Activated CD4-positive, alpha-beta memory T cell treated with anti-CD3 and anti-CD28 coated beads, Interleukin-2, amount 10 ng/mL, durations not matched to agents 7 days and 5 days (primary cell): ENCODE results near the gene NETO2. TPM values are rescaled to one million over a fixed set of nuclear protein-coding genes. Genes with fewer than 3 reads are reported as not detected.
"Not testable (repeated sequence)": the region's sequence is repeated elsewhere in the genome, so short reads cannot be mapped to it uniquely, and the experiment has no call there.

Source experiments
- CTCF ChIA-PET: fragments of 350-600 bp; sonication (Branson Sonifier 250); formaldehyde crosslinking; loops from one replicate; lab custom pipeline; 2021; ENCODE audit warnings: antibody characterized with exemption, inconsistent platforms; lab: Charles Lee
- POLR2A ChIA-PET: fragments of 350-600 bp; sonication (Branson Sonifier 250); formaldehyde crosslinking; loops from one replicate; lab custom pipeline; 2021; ENCODE audit warnings: antibody characterized with exemption; lab: Charles Lee
- DNase-seq: peaks from one replicate; pipeline ENCODE4 v3.0.0-alpha.2; 2020
- H3K27ac Mint-ChIP-seq: one replicate; pipeline ENCODE4 v1.8.0; 2021; ENCODE audit warnings: mild to moderate bottlenecking, mixed read lengths
- H3K27me3 Mint-ChIP-seq: one replicate; pipeline ENCODE4 v1.8.0; 2021; ENCODE audit warnings: mixed read lengths
- H3K36me3 Mint-ChIP-seq: one replicate; pipeline ENCODE4 v1.8.0; 2021; ENCODE audit warnings: low read depth, mixed read lengths
- H3K4me1 Mint-ChIP-seq: one replicate; pipeline ENCODE4 v1.8.0; 2021; ENCODE audit warnings: mixed read lengths
- H3K4me3 Mint-ChIP-seq: one replicate; pipeline ENCODE4 v1.8.0; 2021; ENCODE audit warnings: mild to moderate bottlenecking, mixed read lengths
- H3K9me3 Mint-ChIP-seq: one replicate; pipeline ENCODE4 v1.8.0; 2021; ENCODE audit warnings: mixed read lengths
- total RNA-seq, 2 experiments: library from RNA; stranded (reverse); gene quantifications; one replicate each; pipeline ENCODE4 v1.2.3, GENCODE V29; 2021

NETO2 gene, protein sequence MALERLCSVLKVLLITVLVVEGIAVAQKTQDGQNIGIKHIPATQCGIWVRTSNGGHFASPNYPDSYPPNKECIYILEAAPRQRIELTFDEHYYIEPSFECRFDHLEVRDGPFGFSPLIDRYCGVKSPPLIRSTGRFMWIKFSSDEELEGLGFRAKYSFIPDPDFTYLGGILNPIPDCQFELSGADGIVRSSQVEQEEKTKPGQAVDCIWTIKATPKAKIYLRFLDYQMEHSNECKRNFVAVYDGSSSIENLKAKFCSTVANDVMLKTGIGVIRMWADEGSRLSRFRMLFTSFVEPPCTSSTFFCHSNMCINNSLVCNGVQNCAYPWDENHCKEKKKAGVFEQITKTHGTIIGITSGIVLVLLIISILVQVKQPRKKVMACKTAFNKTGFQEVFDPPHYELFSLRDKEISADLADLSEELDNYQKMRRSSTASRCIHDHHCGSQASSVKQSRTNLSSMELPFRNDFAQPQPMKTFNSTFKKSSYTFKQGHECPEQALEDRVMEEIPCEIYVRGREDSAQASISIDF
- total RNA-seq = 10 to 100 TPM; 10.4 to 13.5 TPM

DNA sequence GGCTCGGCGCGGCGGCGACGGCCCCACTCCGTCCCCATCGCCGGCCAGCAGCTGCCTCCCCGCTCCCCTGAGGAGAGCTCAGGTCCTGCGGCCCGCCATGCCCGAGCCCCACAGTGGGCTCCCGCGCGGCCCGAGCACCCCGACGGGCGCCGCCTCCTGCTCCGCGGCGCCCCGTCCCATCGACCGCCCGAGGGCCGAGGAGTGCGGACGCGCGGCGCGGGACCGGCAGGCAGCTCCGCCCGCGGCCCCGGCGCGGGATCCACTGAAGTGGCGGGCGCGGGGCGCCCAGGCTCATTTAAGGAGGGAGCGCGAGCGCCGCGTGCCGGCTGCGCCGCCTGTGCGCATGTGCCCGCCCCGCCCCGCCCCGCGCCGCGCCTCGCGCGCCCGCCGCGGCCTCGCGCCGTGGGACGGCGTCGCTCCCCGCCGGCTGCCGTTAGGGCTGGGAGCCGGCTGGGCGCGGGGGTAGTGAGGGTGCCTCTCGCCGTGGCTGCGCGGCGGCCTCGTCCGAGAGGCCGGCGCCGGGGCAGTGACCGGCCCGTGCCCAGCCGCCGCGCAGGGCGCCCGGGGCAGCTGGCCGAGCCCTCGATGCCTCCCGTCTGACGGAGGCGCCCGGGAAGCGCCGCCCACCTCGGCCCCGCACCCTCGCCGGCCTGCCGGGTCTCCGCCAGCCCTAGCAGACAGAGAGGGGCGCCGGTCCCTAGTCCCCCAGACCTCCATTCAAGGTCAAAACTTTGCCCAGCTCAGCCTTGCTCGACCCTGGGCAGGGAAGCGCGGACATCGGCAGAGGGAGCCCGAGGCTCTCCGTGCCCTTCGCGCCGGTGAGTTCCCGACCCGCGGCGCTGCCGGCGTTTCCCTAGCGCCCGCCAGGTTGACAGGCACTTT is at the start of gene NETO2:
Gene NETO2, minus strand, starts transcription at position 269 of the 882 bp plus-strand sequence. CDS start 333 bp downstream, outside the sequence.
- no peaks in the 10 kb centered on the region for H3K36me3 Mint-ChIP-seq
- peak; percentile 74 for DNase-seq
- H3K27ac Mint-ChIP-seq = peak within 1 kb of the TSS; percentile 48
- peak within 1 kb of the TSS; percentile 81 for H3K4me3 Mint-ChIP-seq
- H3K9me3 Mint-ChIP-seq = no peaks in the 10 kb centered on the region
- ChIA-PET POLR2A (interaction anchor here (0.7 to 3.5 kb wide), 13 partner anchors 13 to 1100 kb away, joined by 3 to 29 read pairs (median 4); partner anchors contain the start of genes DNAJA2, ITFG1, LONP2 and PHKB), CTCF (interaction anchor here (0.6 to 5.3 kb wide), 23 partner anchors 12 to 1022 kb away, joined by 3 to 65 read pairs (median 4); partner anchors contain the start of genes DNAJA2, ITFG1 and PHKB)
- peaks cover 17% of the 10 kb centered on the region for H3K27me3 Mint-ChIP-seq
- H3K4me1 Mint-ChIP-seq = peaks cover 37% of the 10 kb centered on the region

DNA sequence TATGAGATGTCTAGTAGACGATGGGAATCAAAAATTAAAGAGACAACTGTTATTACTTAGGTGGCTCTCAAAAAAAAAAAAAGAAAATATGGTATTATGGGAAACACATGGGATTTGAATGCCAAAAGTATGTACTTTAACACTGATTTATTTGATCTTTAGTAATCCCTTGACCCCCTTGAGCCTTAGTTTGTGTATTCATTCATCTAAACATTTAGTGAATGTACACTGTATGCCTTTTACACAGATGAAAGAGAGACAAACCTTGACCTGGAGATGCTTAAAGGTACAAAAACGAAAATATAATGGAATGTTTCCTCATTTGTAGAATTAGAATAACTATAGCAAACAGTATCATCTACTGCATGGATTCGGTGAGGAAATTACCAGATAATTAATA is 38.6 kb upstream of the NETO2 start:
- POLR2A ChIA-PET = no interaction called here

DNA sequence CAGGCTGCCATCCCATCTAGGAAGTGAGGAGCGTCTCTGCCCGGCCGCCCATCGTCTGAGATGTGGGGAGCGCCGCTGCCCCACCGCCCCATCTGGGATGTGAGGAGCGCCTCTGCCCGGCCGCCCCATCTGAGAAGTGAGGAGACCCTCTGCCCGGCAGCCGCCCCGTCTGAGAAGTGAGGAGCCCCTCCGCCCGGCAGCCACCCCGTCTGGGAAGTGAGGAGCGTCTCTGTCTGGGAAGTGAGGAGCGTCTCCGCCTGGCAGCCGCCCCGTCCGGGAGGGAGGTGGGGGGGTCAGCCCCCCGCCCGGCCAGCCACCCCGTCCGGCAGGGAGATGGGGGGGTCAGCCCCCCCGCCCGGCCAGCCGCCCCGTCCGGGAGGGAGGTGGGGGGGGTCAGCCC is 37.3 kb upstream of the NETO2 start:
- not testable (repeated sequence) for H3K27ac Mint-ChIP-seq

More for the DNA sequence above, 38.6 kb upstream of the NETO2 start:
- no peaks in the 10 kb centered on the region for H3K27me3 Mint-ChIP-seq
- H3K27ac Mint-ChIP-seq = no peak overlapping the region
- H3K36me3 Mint-ChIP-seq = no peaks in the 10 kb centered on the region
- CTCF ChIA-PET = no interaction called here
- no peaks in the 10 kb centered on the region for H3K4me1 Mint-ChIP-seq
- peaks cover 7% of the 10 kb centered on the region for H3K9me3 Mint-ChIP-seq
- no peak for DNase-seq
- no peak overlapping the region for H3K4me3 Mint-ChIP-seq

DNA sequence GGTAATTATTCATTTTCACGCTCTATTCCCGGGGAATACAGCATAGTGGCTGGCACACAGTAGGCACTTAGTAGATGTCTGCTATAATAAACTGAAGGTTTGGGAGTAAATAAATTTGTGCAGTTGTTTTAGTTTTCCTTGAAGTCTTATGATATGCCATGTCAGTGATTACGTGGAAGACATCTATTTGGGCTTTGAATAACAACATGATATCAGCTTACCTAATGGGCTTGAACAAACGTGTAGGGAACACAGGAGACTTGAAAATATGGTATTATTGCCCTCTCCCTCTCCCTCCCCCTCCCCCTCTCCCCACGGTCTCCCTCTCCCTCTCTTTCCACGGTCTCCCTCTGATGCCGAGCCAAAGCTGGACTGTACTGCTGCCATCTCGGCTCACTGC is 36.3 kb upstream of the NETO2 start:
- H3K4me3 Mint-ChIP-seq = no peak overlapping the region
- ChIA-PET CTCF (no interaction called here), POLR2A (no interaction called here)
- peaks cover 7% of the 10 kb centered on the region for H3K9me3 Mint-ChIP-seq
- no peak overlapping the region for H3K27ac Mint-ChIP-seq
- H3K27me3 Mint-ChIP-seq = no peaks in the 10 kb centered on the region
- H3K4me1 Mint-ChIP-seq = no peaks in the 10 kb centered on the region
- no peaks in the 10 kb centered on the region for H3K36me3 Mint-ChIP-seq
- DNase-seq = no peak

More for the DNA sequence above, 37.3 kb upstream of the NETO2 start:
- CTCF ChIA-PET, H3K4me3 Mint-ChIP-seq, POLR2A ChIA-PET, H3K9me3 Mint-ChIP-seq, H3K4me1 Mint-ChIP-seq, DNase-seq, H3K36me3 Mint-ChIP-seq, H3K27me3 Mint-ChIP-seq: not testable (repeated sequence)

DNA sequence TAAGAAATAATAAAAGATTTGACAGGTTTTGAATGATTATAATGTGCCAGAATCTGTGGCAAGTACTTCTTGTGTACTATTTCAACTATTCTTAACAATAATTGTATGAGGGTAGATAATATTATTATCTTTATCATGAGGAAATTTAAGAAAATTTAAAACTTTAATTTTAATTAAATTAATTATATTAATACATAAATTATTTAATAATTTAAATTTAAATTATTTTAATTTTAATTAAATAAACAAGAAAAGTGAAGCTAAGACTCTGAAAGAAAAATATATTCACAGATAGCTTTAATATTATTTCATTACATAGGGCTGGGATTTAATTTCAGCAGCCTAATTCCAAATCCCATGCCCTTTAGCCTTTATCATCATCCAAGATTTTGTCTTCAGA is 31.4 kb upstream of the NETO2 start:
- H3K4me3 Mint-ChIP-seq = no peak overlapping the region
- ChIA-PET CTCF (no interaction called here), POLR2A (no interaction called here)
- peaks cover 3% of the 10 kb centered on the region for H3K36me3 Mint-ChIP-seq
- no peak for DNase-seq
- peaks cover 4% of the 10 kb centered on the region for H3K9me3 Mint-ChIP-seq
- no peaks in the 10 kb centered on the region for H3K4me1 Mint-ChIP-seq
- H3K27ac Mint-ChIP-seq = no peak overlapping the region
- H3K27me3 Mint-ChIP-seq = no peaks in the 10 kb centered on the region

DNA sequence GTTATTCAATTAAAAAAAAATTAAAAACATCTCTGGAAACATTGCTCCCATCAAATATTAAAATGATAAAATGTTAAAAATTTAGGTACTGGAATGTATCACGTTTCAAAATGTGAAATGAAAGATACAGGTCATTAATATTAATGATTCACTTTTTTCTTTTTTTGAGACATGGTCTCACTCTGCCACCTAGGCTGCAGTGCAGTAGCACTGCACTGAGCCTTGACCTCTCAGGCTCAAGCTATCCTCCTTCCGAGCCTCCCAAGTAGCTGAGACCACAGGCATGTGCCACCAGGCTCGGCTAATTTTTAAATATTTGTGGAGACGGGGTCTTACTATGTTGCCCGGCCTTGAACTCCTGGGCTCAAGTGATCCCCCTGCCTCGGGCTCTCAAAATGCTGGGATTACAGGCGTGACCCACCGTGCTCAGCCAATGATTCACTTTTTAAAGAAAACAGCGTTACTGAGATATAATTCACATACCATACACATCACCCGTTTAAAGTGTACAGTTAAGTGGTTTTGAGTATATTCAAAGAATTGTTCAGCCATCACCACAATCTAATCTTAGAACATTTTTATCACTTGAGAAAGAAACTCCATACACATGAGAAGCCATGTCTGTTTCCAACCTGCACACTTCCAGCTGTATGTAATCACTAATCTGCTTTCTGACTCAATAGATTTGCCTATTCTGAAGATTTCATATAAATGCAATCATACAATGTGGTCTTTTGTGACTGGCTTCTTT is 19.1 kb upstream of the NETO2 start:
- Mint-ChIP-seq H3K9me3 (no peaks in the 10 kb centered on the region), H3K36me3 (no peaks in the 10 kb centered on the region), H3K4me1 (no peaks in the 10 kb centered on the region), H3K27me3 (no peaks in the 10 kb centered on the region), H3K4me3 (no peak overlapping the region), H3K27ac (no peak overlapping the region)
- POLR2A ChIA-PET = interaction anchor here (1.0 kb wide), 1 partner anchor 19 kb away, joined by 3 read pairs; the partner anchor contains the start of gene NETO2
- CTCF ChIA-PET = interaction anchor here (0.8 to 1.6 kb wide), 3 partner anchors 18 to 950 kb away, joined by 3 to 6 read pairs (median 3); no protein-coding TSS in a partner anchor
- no peak for DNase-seq

DNA sequence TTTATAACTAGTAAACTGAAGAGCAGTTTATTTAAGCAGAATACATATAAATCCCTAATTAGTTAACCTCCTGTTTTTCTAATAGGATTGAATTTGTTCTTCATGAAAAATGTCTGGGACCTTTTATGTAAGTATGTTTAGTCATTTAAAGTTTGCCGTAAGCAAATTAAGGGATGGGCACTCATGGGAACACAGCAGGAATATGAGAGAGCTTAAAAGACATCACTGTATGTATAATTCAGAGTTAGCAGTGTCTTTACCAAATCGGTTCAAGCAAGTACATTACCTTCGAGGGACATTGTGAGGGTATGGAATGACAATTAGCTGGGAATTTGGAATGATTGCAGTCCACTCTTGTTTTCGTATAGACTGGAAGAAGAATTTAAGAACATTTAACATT is 17.7 kb upstream of the NETO2 start:
- CTCF ChIA-PET = interaction anchor here (0.7 to 1.6 kb wide), 3 partner anchors 16 to 1003 kb away, joined by 3 to 6 read pairs (median 4); no protein-coding TSS in a partner anchor

DNA sequence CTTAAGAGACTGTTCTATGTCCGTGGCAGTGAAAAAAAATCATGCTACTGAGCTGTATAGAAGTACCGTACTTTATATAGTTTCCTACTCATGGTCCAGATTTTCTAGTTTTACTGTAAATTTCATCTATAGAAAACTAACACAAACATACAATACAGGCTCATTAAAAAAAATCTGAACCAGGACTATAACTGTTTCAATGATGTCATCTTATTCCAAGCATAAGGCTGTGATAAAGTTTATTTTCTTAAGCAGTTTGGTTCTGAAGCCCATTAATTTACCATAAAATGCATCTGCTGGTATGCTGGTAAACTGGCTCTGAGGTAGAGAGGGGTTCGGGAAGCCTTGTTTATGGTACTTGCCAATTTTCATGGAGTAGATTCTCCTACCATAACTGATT is 16.7 kb upstream of the NETO2 start:
- Mint-ChIP-seq H3K4me1 (no peaks in the 10 kb centered on the region), H3K4me3 (no peak overlapping the region), H3K9me3 (no peaks in the 10 kb centered on the region), H3K27me3 (no peaks in the 10 kb centered on the region), H3K27ac (no peak overlapping the region), H3K36me3 (peaks cover 8% of the 10 kb centered on the region)
- ChIA-PET POLR2A (no interaction called here), CTCF (interaction anchor here (1.8 kb wide), 1 partner anchor 16 kb away, joined by 12 read pairs; the partner anchor contains the start of gene NETO2)
- DNase-seq = no peak

More for the DNA sequence above, 17.7 kb upstream of the NETO2 start:
- DNase-seq = no peak
- H3K9me3 Mint-ChIP-seq = no peaks in the 10 kb centered on the region
- H3K4me3 Mint-ChIP-seq = no peak overlapping the region
- no peaks in the 10 kb centered on the region for H3K27me3 Mint-ChIP-seq
- H3K27ac Mint-ChIP-seq = no peak overlapping the region
- no peaks in the 10 kb centered on the region for H3K4me1 Mint-ChIP-seq
- POLR2A ChIA-PET = no interaction called here
- H3K36me3 Mint-ChIP-seq = peaks cover 7% of the 10 kb centered on the region

DNA sequence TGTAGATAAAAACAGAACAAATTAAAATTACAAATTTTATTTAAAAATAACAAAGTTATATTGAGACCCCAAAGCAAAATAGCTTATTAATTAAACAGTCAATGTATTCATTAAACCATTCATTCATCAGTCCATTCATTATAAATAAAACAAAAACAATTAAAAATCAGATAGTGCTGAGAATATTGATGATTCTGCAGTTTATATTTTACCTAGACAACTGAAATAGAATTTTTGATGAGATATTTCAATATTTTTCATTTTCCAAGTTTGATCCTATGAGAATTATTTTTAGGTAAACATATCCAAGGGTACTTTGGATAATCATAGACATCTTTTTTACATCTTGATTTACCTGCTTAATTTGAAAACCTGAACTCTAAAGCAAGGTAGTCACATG is 15.2 kb upstream of the NETO2 start:
- DNase-seq = no peak
- Mint-ChIP-seq H3K36me3 (peaks cover 8% of the 10 kb centered on the region), H3K4me1 (no peaks in the 10 kb centered on the region), H3K4me3 (no peak overlapping the region), H3K9me3 (no peaks in the 10 kb centered on the region), H3K27me3 (no peaks in the 10 kb centered on the region), H3K27ac (no peak overlapping the region)
- CTCF ChIA-PET = interaction anchor here (0.6 to 1.8 kb wide), 4 partner anchors 14 to 290 kb away, joined by 3 to 12 read pairs (median 4); partner anchors contain the start of gene NETO2
- POLR2A ChIA-PET = no interaction called here

DNA sequence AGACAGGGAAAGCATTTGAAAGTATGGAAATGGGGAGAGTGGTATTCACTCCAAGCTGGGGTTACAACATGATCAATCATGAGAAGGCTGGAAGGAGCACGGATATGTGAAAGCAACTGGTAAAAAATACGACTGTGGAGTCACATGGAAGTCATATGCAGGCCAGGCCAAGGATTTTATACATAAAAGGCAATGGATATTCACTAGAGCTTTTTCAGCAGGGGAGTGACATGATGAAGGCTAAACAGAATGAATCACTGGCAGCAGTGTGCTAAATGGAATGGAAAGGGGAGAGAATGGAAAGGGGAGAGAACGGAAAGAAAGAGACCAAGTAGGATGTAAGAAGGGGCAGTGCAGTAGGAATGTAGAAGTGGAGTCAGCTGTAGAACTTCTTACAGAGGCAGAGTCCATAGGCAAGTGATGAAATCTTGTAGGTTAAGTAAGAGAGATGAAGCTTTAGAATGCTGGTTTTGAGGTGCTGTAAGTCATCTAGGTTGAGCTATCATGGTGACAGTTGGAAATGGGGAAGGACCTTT is 13.0 kb upstream of the NETO2 start:
- peaks cover 24% of the 10 kb centered on the region for H3K36me3 Mint-ChIP-seq
- no peak overlapping the region for H3K27ac Mint-ChIP-seq
- POLR2A ChIA-PET = interaction anchor here (1.2 kb wide), 1 partner anchor 12 kb away, joined by 4 read pairs; no protein-coding TSS in a partner anchor
- no peak for DNase-seq
- H3K4me3 Mint-ChIP-seq = no peak overlapping the region
- CTCF ChIA-PET = interaction anchor here (0.8 to 1.0 kb wide), 3 partner anchors 15 to 119 kb away, joined by 3 read pairs; no protein-coding TSS in a partner anchor
- H3K4me1 Mint-ChIP-seq = no peaks in the 10 kb centered on the region
- H3K27me3 Mint-ChIP-seq = no peaks in the 10 kb centered on the region
- H3K9me3 Mint-ChIP-seq = peaks cover 2% of the 10 kb centered on the region

DNA sequence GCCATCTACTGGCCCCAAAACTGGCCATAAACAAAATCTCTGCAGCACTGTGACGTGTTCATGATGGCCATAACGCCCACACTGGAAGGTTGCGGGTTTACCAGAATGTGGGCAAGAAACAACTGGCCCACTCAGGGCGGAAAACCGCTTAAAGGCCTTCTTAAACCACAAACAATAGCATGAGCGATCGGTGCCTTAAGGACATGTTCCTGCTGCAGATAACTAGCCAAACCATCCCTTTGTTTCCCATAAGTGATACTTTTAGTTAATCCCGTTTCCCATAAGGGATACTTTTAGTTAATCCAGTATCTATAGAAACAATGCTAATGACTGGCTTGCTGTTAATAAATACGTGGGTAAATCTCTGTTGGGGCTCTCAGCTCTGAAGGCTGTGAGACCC is 8.8 kb upstream of the NETO2 start:
- H3K27ac Mint-ChIP-seq, H3K4me3 Mint-ChIP-seq, POLR2A ChIA-PET, CTCF ChIA-PET, H3K9me3 Mint-ChIP-seq, DNase-seq, H3K27me3 Mint-ChIP-seq: not testable (repeated sequence)
- H3K36me3 Mint-ChIP-seq = peaks cover 28% of the 10 kb centered on the region
- H3K4me1 Mint-ChIP-seq = peaks cover 12% of the 10 kb centered on the region
